Activated T-helper 1 cell treated with Interleukin-2 at 50 U/mL for 16 hours (primary cell): ENCODE data around the gene ARHGAP42.

Source experiments
- DNase-seq: peaks from one replicate; pipeline ENCODE4 v3.0.0-alpha.2; 2020; ENCODE audit warnings: low read depth

ARHGAP42 gene

DNA sequence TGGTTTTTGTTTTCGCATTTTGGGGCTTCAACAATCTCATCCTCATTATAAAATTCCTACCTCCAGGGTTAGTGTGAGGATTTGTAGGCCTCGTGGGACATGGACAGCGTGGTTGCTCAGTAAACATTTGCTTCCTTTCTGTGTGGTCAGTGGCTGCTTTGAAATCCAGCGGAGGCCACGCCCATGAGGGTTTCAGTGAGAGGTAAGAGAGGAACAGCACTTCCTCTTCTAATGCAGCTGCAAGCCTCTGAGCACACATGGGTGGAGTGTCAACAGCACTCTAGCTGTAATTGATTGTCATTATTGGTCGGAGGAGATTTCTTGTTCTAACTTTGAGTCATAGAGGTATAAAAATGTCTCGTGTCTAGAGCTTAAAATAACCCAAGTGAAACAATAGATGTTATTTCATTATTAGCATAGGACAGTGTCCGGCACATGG lies 6.0 kb upstream of the ARHGAP42 start:
- DNase-seq = no peak

GRCh38 chr11:100682247-100682969 lies 4.7 kb upstream of the ARHGAP42 start:
- DNase-seq = no peak

GRCh38 chr11:100683126-100683525 lies 4.0 kb upstream of the ARHGAP42 start:
- no peak for DNase-seq

DNA sequence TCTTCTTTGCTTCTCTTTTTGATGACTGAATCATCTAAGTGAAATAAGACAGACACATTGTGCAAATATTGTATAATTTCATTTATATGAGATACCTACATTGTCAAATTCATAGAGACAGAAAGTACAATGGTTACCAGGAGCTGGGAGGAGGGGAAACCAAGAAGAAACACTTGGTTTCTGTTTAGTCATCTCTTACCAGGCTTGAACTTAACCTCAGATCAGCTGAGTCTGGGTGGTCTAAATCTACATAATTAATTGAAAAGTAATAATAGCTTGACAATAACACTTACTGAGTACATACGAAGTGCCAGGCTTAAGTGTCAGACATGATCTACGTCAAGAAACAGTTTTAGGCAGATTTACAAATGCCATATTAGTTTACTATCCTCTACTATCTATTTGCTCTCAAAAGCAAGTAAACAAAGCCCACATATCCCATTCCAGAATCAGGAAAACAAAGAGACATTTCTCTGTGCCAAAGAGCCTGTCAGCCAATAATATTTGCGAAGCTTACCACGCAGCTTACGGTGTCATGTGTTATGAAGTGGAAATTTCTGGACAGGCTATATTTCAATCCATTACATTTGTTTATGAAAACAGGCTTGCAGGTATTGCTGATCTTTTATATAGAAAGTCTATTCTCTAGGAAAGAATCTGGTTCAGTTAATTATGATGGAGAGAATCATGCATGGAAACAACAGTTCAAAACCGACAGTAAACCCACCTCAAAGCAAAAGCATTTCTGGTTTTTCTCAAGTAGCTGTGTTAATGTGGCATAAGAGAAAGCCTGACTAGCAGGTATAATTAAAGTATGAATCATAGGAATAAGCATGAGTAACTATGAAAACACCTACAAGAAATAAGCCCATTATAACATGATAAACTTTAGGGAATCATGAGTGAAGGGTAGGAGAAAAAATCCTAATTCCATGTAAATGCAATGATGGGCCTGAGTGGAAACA lies 2.7 kb upstream of the ARHGAP42 start:
- DNase-seq = no peak

- no peak for DNase-seq
These were observed 523 bp upstream of the ARHGAP42 start for GRCh38 chr11:100686476-100687053.

- no peak for DNase-seq
These were observed 725 bp downstream of the ARHGAP42 start for GRCh38 chr11:100687630-100688395.

DNA sequence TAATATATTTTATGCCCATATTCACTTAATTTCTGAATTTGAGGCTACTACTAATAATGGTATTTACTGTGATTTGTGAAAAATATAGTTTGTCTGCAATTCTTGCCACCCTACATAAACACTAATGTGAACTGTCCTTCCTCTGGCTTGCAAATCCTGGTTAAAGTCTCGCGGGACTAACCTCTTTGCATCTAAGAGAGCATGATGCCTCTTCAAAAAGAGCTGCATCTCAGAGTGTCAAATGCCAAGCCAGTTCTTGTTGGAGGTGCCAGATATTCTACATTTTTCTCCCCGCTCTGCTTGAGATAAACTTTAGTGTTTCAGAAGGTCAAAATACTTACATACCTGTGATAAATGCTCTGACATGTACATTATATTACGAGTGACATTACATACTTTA lies 2.1 kb downstream of the ARHGAP42 start:
- no peak for DNase-seq

- DNase-seq = no peak
These were observed 5.0 kb downstream of the ARHGAP42 start for GRCh38 chr11:100691896-100692653.

DNA sequence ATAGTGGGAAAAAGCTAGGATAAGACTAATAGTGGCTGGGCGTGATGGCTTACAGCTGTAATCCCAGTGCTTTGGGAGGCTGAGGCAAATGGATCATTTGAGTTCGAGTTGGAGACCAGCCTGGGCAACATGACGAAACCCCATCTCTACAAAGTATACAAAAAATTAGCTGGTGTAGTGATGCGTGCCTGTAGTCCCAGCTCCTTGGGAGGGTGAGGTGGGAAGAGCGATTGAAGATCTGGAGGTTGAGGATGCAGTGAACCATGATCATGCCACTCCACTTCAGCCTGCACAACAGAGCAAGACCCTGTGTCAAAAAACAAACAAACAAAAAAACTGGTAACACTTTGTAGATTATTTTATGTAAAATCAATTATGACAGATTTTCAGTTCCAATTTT lies 8.8 kb downstream of the ARHGAP42 start:
- no peak for DNase-seq

DNA sequence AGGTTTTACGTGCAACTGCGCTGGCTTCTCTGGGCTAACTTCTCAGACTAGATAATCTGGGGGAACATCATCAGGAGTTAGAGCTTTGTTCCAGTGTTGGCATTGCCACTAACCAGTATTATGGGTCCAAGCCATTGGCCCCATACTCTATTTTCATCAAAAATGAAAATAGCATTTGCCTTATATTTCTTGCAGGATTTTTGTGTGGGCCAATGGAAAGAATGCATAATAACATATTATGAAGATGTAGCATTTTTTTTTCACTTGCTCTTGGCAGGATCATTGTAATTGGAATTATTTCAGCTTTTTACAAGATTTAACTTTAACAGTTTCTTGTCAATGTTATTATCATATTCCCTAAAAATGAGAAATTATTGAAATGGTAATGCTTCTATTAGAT lies 16.1 kb downstream of the ARHGAP42 start:
- DNase-seq = no peak

DNA sequence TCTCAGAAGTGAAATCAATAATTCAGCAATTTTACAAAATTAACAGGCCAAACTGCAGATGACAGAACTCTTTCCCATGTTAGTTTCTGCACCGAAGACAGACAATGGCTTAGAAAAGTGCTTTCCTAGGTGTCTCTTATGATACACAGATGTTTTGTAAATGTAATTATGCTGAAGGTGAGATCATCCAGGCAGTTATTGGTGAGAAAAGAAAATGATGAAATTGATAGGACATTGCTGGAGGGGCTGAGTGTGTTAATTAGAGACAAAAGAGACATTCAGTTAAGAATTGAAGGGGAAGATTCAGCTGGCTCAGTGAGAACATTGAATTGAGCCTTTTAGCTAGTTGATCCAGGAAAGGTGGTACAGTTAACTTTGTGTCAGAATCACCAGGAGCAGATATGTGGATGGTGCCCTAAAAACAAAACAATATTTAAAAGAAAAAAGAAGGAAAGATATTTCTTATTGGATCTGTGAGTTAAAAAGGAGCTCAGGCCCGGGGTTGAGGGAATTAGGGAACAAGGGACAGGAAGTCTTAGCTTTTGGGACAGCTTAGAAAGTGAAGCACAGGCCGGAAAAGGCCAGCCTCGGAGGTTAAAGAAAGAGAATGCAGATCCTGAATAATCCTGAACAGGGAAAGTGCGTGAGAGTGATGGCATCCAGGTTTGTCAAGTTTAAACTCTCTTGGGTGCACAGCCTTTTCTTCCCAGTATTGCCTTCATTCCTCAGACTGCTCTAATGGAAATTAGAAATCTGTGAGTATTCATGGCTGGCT lies 16.9 kb downstream of the ARHGAP42 start:
- no peak for DNase-seq

GRCh38 chr11:100705447-100705846 lies 18.4 kb downstream of the ARHGAP42 start:
- no peak for DNase-seq

GRCh38 chr11:100706179-100706578 lies 19.1 kb downstream of the ARHGAP42 start:
- DNase-seq = no peak

DNA sequence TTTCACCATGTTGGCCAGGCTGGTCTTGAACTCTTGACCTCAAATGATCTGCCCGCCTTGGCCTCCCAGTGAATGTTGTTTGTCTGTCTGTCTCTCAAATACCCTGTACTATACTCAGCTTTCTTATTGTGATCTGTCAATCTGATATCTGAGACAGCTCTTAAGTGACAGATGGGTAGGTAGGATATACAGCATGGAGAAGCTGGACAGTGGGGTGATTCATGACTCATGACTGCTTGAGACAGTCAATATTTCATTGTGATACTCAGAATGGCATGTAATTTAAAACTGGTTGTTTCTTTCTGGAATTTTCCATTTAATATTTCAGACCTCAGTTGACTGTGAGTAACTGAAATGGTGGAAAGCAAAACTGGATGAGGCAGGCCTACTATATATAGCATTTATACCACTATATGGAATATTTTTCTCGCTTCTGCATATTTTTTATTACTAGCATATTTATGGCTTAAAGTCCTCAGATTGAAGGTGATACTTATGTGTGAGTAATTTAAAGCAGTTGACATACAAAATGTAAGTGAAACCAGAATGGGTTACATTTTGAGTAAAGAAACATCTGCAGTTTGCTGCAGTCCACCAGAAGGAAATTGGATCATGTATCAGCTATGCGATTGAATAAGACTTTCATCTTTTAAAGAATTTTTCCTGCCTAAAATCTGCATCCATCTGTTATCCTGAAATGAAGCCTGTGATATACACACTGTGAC lies 22.3 kb downstream of the ARHGAP42 start:
- DNase-seq = no peak

GRCh38 chr11:100711984-100712383 lies 24.9 kb downstream of the ARHGAP42 start:
- no peak for DNase-seq

DNA sequence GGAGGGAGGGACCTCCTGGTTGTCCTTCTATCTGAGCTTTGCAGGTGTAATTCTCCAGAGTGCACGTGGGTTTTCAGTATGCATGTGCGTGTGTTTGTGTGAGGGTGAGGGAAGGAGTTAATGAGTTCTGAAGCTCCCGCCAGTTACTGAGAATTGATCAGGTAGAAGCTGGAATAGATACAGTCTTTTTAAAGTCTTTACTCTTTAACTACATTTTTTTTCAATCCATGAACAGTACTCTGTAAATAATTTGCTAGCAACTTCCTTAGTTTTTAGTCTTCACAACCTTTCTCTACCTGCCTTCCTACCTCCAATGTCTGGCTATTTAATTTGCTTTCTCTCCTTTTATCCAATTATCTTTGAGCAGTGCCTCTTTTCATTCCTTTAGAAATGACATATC lies 25.5 kb downstream of the ARHGAP42 start:
- no peak for DNase-seq

DNA sequence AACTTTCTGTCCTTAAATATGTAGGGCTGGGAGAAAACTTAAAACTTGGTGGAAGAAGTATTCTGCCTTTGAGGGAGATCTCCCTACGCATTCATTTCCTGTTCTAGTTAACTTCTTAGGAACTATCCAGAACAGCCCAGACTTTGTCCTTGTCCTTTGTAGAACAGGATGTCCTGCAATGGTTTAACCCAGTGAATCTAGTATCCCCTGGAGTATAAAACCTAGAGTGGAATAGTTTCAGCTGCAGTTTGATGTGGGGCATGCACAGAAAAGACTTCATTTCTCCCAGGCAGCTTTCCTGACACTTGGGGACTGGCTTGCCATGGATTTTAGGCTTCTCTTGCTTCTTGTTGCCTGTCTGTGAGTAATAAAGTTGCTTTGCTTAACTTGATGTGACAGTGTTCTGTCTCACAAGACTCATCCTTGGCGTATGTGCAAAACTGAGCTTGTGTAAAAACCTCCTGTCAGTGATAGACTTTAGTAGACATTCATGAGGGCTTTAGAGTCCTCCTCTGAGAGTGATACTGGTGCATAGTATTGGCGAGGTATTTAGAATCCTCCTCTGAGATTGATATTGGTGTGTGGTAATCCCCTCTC lies 28.2 kb downstream of the ARHGAP42 start:
- DNase-seq = no peak

DNA sequence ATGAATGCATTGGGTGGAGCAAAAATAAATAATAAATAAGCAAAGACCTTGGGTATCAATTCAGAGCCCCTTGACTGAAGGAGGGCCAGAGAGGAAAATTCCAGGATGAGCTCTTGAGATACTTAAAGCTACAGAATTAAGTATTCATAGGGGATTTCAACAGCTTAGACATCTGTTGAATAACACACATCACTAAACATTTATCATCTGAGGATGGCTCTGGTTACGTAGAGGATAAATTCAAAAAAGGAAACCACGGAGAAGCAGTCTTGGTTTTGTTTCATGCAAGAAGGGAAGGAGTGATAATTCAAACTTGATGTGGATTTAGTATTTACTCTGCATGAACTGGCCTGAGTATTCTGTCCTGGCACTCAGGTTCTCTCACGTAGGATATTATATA lies 29.8 kb downstream of the ARHGAP42 start:
- DNase-seq = no peak

DNA sequence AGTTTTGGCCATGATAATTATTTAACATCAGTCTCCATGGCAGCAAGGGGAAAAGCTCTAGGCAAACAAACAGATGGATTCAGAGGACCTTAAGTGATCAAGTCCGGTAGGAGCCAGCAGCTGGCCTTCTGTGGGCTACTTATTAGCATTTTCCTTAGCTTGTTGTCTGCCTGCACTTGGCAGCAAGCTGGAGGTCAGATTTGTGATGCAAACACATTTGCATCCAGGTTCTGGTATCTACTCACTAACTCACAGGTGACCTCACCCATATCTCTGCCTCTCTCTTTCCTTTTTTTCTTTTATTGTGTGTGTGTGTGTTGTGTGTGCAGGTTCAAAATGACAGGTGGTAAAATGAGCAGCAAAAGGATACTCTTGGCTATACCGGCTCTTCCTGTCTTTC lies 32.3 kb downstream of the ARHGAP42 start:
- DNase-seq = no peak
